ENCODE results near the gene ZNF639. TPM values are rescaled to one million over a fixed set of nuclear protein-coding genes. Genes with fewer than 3 reads are reported as not detected.

ZNF639 gene
- total and polyA plus RNA-seq, 10 of the 15 experiments (the other 5 are each of a cell fraction or from before 2014, with no cell fraction given): 16.3 to 61.2 (median 35.3) TPM

- in situ Hi-C loops (cut with MboI): no loop called here
- H3K36me3 ChIP-seq (ENCODE audit: control insufficient read depth in 2 of 2, insufficient read depth in 2 of 2, low read length in 1 of 2): peaks cover 2 to 44% of the 10 kb centered on the region in 2 experiments
- ChIA-PET SMC1A (ENCODE audit: uncharacterized antibody, unreplicated experiment) (interaction anchor here (1.3 to 2.9 kb wide), 3 partner anchors 9 to 26 kb away, joined by 4 to 10 read pairs (median 9); partner anchors contain the start of gene MFN1), CTCF (interaction anchor here (1.1 kb wide), 2 partner anchors 24 to 52 kb away, joined by 3 read pairs; no protein-coding TSS in a partner anchor), RAD21 (ENCODE audit: unreplicated experiment) (no interaction called here), POLR2A (interaction anchor here (0.6 kb wide), 1 partner anchor 35 kb away, joined by 4 read pairs; no protein-coding TSS in a partner anchor)
- no peak overlapping the region for H3K4me3 ChIP-seq
- intact Hi-C loops (cut with micrococcal nuclease; ENCODE audit: unreplicated experiment): no loop called here
- no peaks in the 10 kb centered on the region for H3K9me3 ChIP-seq (replicated peaks; ENCODE audit: control insufficient read depth, insufficient read depth, low read length)
- H3K27ac ChIP-seq (ENCODE audit: control insufficient read depth, insufficient read depth): no peak overlapping the region
- ATAC-seq: no peak
- TF ChIP-seq GABPA (IDR thresholded peaks at IDR 0.05; ENCODE audit: low read depth) (no peak), RUNX3 (IDR thresholded peaks at IDR 0.05; ENCODE audit: low read length) (no peak), NBN (IDR thresholded peaks at IDR 0.05) (no peak), ZBTB33 (IDR thresholded peaks at IDR 0.05) (no peak), FOS (IDR thresholded peaks at IDR 0.05; ENCODE audit: borderline replicate concordance, extremely low read depth, insufficient read length) (no peak), E4F1 (IDR thresholded peaks at IDR 0.05; ENCODE audit: borderline replicate concordance, partially characterized antibody) (no peak), BACH1 (IDR thresholded peaks at IDR 0.05; ENCODE audit: borderline replicate concordance) (no peak), LARP7 (IDR thresholded peaks at IDR 0.05) (no peak), BHLHE40 (IDR thresholded peaks at IDR 0.05; ENCODE audit: borderline replicate concordance in 1 of 2, low read depth in 2 of 2, low read length in 1 of 2) (no peak), SUPT20H (IDR thresholded peaks at IDR 0.05; ENCODE audit: borderline replicate concordance, control insufficient read depth, low read depth, low read length) (no peak), RCOR1 (conservative IDR thresholded peaks at IDR 0.05; ENCODE audit: low read depth, low read length) (no peak), SPI1 (IDR thresholded peaks at IDR 0.05; ENCODE audit: borderline replicate concordance, insufficient read depth, low read depth, low read length) (no peak), WRNIP1 (IDR thresholded peaks at IDR 0.05; ENCODE audit: borderline replicate concordance, low read depth, low read length) (no peak), BMI1 (IDR thresholded peaks at IDR 0.05; ENCODE audit: borderline replicate concordance) (no peak), ASH2L (IDR thresholded peaks at IDR 0.05; ENCODE audit: borderline replicate concordance, low read depth) (no peak), MEF2A (IDR thresholded peaks at IDR 0.05; ENCODE audit: insufficient read depth, low read depth, low read length) (no peak), BCL11A (IDR thresholded peaks at IDR 0.05; ENCODE audit: low read depth, low read length) (no peak), MYB (IDR thresholded peaks at IDR 0.05; ENCODE audit: borderline replicate concordance, low read depth, low read length) (no peak), KLF5 (IDR thresholded peaks at IDR 0.05; ENCODE audit: partially characterized antibody) (no peak), FOXM1 (IDR thresholded peaks at IDR 0.05; ENCODE audit: low read depth, low read length) (no peak)
- FAIRE-seq: no peak
- H2AFZ ChIP-seq (ENCODE audit: control insufficient read depth, low read depth, low read length): no peak overlapping the region
- no peaks in the 10 kb centered on the region for H3K4me1 ChIP-seq (ENCODE audit: control insufficient read depth, insufficient read depth, low read length)
- 95% methylated on average over 6 of the region's 6 CpGs for WGBS (ENCODE audit: insufficient coverage, insufficient replicate concordance, low lambda C conversion rate, missing lambda C conversion rate)
- H3K4me2 ChIP-seq (ENCODE audit: control insufficient read depth, insufficient read depth): no peak overlapping the region
- DNase-seq (ENCODE audit: low read depth, low spot score): no peak
- H3K9ac ChIP-seq (ENCODE audit: control insufficient read depth, insufficient read depth, low read length): no peak overlapping the region
- H4K20me1 ChIP-seq (ENCODE audit: control insufficient read depth, insufficient read depth): no peaks in the 10 kb centered on the region
- no TSS peak for BruUV-seq (replicated peaks)
- no peaks in the 10 kb centered on the region for H3K27me3 ChIP-seq (replicated peaks in 1 of 2; ENCODE audit: control insufficient read depth in 2 of 2, insufficient read depth in 2 of 2, low read length in 1 of 2)
- H3K79me2 ChIP-seq (ENCODE audit: control insufficient read depth, insufficient read depth, low read length): no peaks in the 10 kb centered on the region
Measured at GRCh38 chr3:179373938-179374337, 51.1 kb downstream of the ZNF639 start.

Data from GM12878 (cell line).